ENCODE data around the gene TAGLN2.

Gene TAGLN2

GRCh38 chr1:159935305-159935704 lies 10.0 kb upstream of the TAGLN2 start:
- no peak for DNase-seq

DNA sequence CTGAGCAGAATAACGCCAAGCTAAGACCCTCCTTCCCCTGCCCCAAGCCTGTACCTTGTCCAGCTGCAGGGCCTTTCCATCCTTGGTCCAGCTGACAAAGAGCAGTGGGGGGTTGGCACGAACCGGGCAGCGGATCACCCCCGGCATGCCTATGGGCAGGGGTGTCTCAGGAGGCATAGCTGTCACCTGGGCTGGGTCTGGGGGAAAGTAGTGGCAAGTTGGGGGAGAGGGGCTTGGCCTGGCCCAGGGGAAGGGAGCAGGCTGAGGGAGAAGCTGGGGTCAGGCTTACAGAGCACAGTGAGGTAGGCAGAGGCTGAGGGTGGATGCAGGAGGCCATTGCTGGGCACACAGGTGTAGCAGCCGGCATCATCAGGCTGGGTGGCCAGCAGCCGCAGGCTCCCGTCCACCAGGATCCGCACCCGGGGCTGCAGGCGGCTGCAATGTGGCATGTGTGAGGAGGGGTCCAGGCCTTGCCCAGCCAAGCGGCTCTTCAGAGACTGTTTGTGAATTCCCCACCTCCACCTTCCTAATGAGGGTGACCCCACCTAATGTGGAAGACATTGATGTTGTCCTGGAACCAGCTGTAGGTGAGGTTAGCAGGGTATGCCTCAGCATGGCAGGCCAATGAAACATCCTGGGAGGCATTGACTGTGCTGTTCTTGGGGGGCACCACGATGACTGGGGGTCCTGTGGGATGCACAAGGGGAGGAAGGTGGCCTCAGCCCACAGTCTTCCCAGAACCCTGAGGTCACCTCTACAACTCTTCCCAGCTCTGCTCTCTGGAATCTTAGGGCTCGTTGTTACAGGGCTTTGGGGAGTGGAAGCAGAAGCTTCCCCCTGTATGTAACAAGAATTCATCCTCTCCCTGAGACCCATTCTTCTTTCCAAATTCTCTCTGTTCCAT lies 9.1 kb upstream of the TAGLN2 start:
- DNase-seq, result no peak

- DNase-seq, result no peak
Measured at GRCh38 chr1:159933347-159933746, 8.0 kb upstream of the TAGLN2 start.

DNA sequence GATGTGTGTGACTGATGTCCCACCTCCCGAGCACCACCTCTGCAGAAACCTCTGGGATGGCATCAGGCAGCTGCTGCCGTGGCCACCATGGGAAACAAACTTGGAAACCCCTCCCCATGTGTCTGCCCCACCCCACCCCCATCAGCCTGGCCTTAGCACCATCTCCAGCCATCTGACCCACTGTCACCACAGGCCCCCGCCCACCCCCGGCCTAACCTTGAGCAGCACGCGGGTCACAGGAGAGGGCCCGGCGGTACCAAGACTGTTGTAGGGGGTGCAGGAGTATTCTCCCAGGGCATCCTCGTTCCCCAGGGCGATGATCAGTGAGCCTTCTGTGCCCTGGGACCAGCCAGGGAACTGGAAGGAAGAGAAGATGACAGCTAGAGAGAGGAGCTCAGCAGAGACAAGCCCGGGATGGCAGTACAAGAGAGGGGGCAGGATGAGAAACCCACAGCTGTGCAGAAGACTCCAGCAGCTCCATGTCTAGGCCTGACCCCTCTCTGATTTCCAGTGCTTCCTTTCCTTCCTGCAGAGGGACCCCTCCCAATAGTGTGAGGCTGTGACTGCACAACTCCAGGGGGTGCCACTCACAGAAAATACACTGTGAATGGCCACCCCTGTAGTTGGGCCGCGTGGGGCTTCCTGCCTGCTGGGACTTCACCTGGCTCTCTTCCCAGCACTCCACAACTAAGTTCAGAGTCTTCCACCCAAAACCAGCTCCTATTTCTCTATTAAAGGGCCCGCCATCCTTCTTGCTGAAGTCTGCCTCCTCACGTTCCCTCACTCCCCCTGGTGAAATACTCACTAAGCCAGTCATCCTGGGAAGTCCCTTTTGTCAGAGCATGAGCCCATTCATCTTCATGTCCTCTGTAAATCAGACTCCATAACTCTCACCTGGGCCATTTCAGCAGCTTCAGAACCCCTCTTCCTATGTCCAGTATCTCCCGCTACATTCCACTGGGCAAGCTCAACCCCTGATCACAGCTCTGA lies 7.3 kb upstream of the TAGLN2 start:
- DNase-seq, result no peak

- DNase-seq, result no peak
Measured at GRCh38 chr1:159931795-159932173, 6.5 kb upstream of the TAGLN2 start.

GRCh38 chr1:159931101-159931794 lies 5.9 kb upstream of the TAGLN2 start:
- no peak for DNase-seq

DNA sequence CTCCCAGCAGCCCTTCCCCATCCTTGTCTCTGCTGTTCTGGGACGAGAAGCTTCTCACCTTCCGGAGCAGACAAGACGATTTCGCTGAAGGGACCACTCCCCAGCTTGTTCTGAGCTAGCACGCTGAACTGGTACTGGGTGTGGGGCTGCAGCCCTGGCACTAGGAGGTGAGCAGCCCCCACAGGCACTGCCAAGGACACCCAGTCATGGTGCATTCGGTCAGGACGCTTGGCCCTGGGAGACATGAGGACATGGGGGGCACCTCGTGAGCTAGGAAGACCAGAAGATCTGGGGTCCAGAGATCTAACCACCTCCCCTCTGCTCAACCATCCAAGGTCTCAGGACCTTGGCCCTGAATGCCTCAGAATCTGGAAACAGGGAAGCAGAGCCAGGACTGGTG lies 5.3 kb upstream of the TAGLN2 start:
- no peak for DNase-seq

- DNase-seq, result no peak
Measured at GRCh38 chr1:159930216-159930615, 4.9 kb upstream of the TAGLN2 start.

DNA sequence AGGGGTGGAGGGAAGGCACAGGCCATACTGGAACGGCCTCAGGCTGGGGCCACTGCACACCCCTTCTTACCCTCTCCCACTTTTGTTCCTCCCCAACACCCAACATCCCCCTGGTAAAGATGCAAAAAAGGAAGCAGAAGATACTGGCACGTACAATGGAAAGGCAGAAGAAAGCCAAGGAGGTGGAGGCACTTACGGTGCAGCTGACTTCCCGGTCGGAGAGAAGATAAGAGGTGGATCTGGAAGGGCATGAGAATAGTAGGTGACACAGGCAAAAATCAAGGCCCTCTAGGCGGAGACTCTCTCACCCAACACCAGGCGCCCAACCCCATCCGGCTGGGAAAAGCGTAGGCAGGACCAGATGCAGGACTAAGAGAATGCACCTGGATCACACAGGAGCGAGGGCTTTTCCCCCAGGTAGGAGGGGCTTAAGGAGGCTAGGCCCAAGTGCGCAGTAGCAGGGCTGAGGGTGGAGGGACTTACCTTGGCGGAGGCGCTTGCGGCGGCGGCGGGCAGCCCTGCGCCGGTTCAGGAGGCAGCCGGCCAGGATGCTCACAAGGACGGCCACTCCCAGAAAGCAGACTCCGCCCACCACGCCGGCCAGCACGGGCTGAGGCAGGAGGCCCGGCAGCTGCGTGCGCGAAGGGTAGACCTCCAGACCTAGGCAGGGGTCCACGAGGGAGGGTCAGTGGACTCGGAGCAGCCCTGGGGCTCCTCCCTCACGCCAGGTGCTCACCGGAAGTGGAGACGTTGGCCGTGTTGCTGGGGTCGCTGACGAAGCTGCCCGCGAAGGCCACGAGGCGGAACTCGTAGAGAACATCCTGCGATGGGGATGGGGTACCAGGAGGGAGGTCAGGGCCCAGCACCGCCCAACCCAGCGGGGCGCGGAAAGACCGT lies 4.1 kb upstream of the TAGLN2 start:
- DNase-seq, result no peak

GRCh38 chr1:159928491-159929050 lies 3.3 kb upstream of the TAGLN2 start:
- DNase-seq, result no peak

DNA sequence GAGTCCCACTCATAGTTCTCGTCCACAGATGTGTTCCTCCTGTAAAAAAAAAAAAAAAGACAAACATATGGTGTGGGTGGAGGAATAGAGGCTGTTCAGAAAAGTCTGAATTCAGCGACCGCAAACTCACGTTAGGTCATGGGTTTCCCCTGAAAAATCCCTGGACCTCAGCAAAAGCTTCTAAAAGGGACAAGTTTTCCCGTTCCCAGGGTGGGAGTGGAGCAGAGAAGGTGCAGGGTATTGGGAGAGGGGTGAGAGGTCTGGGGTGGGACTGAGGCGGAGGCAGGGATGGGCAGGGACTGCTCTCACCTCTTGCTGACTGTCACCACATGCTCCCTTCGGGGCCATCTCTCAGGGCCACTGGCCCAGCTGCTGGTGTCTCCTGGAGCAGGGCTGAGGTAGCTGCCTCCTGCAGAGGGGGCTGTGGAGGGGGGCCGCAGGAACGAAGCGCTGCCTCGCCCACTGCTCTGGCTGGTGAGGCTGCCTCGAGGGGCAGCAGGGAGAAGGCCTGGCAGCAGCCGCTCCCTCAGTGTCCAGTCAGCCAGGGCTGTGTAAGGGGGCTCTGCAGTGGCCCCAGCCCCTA lies 2.6 kb upstream of the TAGLN2 start:
- no peak for DNase-seq

DNA sequence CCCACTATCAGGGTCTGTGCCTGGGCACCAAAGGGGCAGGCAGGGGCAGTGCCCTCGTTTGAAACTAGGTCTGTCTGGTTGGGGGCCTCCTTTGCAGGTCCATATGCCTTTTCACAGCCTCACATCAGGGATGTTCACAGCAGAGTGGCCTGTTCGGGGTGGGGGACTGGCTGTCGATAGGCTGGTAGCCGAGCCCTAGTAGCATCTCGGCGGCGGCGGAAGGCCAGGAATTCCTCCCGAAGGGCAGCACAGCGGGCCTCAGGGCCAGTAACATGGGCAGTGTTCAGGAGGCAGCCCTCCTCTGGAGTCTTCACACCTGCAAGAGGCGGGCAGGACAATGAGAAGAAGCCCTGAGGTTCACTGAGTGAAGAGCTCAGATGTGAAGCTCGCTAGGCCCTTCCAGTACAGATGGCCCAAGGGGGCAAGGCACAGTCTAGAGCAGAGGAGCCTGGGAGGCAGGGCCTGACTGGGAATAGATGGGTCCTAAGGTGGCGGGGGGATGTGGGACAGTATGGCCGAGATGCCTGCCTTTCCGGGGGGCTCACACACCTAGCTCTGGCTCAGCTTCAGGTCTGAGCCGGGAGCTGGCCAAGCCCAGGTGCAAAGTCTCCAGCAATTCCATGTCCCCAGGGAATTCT lies 2.0 kb upstream of the TAGLN2 start:
- DNase-seq, result no peak

- DNase-seq, result no peak
Measured at GRCh38 chr1:159925719-159926078, 392 bp upstream of the TAGLN2 start.

DNA sequence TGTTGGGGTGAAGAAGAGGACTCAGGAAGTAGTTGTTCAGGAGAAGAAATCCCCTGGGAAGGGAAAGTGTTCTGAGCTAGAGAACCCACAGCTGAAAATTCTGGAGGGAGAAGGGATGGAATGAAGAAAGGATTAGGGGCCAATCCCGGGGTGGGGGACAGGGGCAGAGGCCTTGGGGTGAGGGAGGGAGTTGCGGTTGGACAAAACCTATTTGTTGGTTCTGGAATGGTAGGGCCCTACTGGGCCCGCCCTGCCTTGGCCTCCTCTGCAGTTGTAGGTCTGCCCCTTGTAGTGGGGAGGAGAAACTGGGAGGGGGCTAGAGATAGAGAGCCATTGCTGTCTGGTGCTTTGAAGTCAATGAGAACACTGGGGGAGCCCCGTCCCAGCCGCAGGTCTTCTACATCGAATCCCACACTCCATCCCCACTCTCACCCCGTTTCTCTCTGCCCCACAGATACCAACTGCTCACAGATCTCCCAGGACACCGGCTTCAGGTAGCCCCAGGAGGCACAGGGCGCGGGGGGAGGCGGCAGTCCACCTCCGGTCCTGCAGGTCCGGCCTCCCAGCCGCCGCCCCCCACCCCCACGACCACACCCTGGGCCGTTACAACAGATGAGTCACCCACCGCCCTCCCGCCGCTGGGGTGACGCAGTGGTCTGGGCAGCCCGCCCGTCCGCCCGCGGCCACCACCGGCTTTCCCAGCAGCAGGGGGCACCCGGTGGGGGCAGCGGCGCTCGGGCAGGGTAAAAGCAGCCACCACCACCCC lies 1.1 kb downstream of the TAGLN2 start:
- DNase-seq, result peak; percentile 83 to 87

- peak; percentile 95 to 98 for DNase-seq
Measured at GRCh38 chr1:159923203-159924024, 1.9 kb downstream of the TAGLN2 start.

GRCh38 chr1:159922511-159923202 lies 2.6 kb downstream of the TAGLN2 start:
- peak in 1 of 2 donors; percentile 60 for DNase-seq

DNA sequence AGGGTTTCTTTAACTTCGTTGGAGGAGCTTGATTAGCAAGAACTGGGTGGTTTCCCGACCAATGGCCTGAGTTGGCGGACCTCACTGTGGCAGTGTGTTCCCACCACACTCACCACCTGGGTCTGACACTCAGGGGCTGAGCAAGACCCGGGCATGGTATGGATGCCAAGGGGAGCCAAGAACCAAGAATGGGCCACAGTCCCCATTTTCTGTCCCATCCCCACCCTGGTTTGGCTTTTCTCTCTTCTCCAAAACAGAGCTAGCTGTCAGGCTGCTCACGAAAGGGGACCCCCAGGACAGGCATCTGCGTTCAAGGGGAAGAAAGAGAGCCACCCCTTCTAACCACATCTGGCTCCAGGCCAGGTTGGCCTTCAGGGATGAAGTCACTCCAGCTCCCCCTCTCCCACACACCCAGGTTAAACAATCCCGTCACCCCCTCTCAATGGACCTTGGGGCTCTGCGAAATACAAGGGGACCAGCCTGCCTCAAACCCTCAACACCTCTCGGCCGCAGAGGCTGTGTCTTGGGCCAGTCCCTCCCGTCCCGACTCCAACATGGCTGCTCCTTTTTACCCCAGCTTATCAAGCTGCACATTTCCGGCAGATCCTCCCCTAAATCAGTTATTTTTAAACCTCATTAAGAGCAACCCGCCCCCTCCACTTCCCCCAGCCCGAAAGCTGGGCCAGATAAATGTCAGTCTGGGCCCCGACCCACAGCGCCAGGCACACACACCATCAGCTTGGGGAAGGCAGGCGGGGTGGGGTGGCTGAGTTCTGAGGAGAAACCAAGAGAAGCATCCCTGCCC lies 3.4 kb downstream of the TAGLN2 start:
- peak; percentile 71 to 75 for DNase-seq
